Endothelial cell (in vitro differentiated cells): Measurements from ENCODE around the gene NFS1. TPM values are rescaled to one million over a fixed set of nuclear protein-coding genes. Genes with fewer than 3 reads are reported as not detected.
A peak's percentile ranks its signal among the peaks of the same experiment; 100 is the strongest.

Source experiments
- DNase-seq: peaks from one replicate; pipeline ENCODE4 v3.0.0; 2021; ENCODE audit warnings: low spot score
- H3K27ac Mint-ChIP-seq: one replicate; pipeline ENCODE4 v1.8.0; 2021; ENCODE audit warnings: mixed read lengths, inconsistent platforms; ENCODE audit not compliant: unreplicated experiment
- H3K27me3 Mint-ChIP-seq: one replicate; pipeline ENCODE4 v1.8.0; 2021; ENCODE audit warnings: mild to moderate bottlenecking, moderate library complexity, mixed read lengths, inconsistent platforms; ENCODE audit not compliant: unreplicated experiment
- H3K36me3 Mint-ChIP-seq: one replicate; pipeline ENCODE4 v1.8.0; 2021; ENCODE audit warnings: mild to moderate bottlenecking, low read depth, mixed read lengths, inconsistent platforms; ENCODE audit not compliant: unreplicated experiment
- H3K4me1 Mint-ChIP-seq: one replicate; pipeline ENCODE4 v1.8.0; 2021; ENCODE audit warnings: mild to moderate bottlenecking, mixed read lengths, inconsistent platforms; ENCODE audit not compliant: unreplicated experiment
- H3K4me3 Mint-ChIP-seq: one replicate; pipeline ENCODE4 v1.8.0; 2021; ENCODE audit warnings: mild to moderate bottlenecking, mixed read lengths, inconsistent platforms; ENCODE audit not compliant: unreplicated experiment
- H3K9me3 Mint-ChIP-seq: one replicate; pipeline ENCODE4 v1.8.0; 2021; ENCODE audit warnings: mixed read lengths, inconsistent platforms; ENCODE audit not compliant: unreplicated experiment
- total RNA-seq: library from RNA; stranded (reverse); fragmentation: NEBNext Ultra II Directional; extraction: Animal tissue kit (Norgen Biotek cat#: 25700); gene quantifications from one replicate; pipeline ENCODE4 v1.2.1, GENCODE V29; 2021; ENCODE audit not compliant: unreplicated experiment
- TF ChIP-seq, protein P1 (sequence below): fragments of 200-600 bp; sonication (generic); IDR thresholded peaks from one replicate; pipeline ENCODE4 v1.5.0; 2021; ENCODE audit warnings: antibody characterized with exemption; ENCODE audit not compliant: unreplicated experiment

NFS1 gene
- total RNA-seq, 1 donor from 2014 or later: 18.3 TPM

DNA sequence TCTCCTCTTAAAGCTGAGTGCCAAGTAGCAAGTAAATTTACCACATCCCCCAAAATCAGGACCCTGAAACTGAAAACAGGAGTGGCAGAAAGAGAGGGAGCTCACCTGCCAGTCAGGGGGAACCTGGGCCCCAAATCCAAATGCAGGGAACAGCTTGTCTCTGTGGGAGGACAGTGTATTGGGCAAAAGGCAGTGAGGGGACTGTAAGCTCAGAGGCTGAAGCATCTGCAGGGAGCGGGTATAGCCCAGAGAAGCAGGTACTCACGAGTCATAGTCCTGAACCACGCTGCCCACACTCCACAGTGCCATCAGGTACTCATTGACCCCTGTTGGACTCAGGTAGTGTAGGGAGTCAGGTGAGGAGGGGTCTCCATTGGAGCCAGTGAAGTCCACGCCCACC lies 68.5 kb downstream of the NFS1 start:
- Mint-ChIP-seq H3K4me3 (no peak overlapping the region), H3K4me1 (no peaks in the 10 kb centered on the region), H3K36me3 (peaks cover 45% of the 10 kb centered on the region)

DNA sequence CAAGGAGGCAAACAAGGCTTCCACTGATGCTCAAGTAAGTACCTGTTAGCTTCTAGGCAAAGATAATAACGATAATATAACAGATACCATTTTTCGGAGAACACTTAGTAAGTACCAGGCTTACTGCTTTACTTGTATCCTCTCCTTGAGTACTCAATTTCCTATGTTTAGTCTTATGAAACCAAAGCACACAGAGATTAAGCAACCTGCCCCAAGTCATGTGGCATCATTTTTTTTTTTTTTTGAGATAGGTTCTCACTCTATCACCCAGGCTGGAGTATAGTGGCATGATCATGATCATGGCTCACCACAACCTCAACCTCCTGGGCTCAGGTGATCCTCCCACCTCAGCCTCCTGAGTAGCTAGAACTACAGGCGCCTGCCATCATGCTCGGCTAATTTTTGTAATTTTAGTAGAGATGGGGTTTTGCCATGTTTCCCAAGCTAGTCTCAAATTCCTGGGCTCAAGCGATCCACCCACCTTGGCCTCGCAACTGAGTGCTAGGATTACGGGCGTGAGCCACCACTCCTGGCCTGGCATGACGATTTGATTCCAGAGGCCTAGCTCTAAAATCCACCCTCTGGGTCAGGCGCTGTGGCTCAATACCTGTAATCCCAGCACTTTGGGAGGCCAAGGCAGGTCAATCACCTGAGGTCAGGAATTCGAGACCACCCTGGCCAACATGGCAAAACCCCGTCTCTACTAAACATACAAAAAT lies 69.6 kb downstream of the NFS1 start:
- DNase-seq: no peak
- TF ChIP-seq, protein P1, sequence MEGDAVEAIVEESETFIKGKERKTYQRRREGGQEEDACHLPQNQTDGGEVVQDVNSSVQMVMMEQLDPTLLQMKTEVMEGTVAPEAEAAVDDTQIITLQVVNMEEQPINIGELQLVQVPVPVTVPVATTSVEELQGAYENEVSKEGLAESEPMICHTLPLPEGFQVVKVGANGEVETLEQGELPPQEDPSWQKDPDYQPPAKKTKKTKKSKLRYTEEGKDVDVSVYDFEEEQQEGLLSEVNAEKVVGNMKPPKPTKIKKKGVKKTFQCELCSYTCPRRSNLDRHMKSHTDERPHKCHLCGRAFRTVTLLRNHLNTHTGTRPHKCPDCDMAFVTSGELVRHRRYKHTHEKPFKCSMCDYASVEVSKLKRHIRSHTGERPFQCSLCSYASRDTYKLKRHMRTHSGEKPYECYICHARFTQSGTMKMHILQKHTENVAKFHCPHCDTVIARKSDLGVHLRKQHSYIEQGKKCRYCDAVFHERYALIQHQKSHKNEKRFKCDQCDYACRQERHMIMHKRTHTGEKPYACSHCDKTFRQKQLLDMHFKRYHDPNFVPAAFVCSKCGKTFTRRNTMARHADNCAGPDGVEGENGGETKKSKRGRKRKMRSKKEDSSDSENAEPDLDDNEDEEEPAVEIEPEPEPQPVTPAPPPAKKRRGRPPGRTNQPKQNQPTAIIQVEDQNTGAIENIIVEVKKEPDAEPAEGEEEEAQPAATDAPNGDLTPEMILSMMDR: no peak
- Mint-ChIP-seq H3K9me3 (no peaks in the 10 kb centered on the region), H3K27me3 (no peaks in the 10 kb centered on the region), H3K27ac (no peak overlapping the region), H3K4me3 (no peak overlapping the region), H3K36me3 (peaks cover 47% of the 10 kb centered on the region), H3K4me1 (no peaks in the 10 kb centered on the region)

More for the DNA sequence above, 68.5 kb downstream of the NFS1 start:
- Mint-ChIP-seq H3K27ac (no peak overlapping the region), H3K9me3 (no peaks in the 10 kb centered on the region), H3K27me3 (no peaks in the 10 kb centered on the region)
- no peak for DNase-seq
- TF ChIP-seq, protein P1: no peak

DNA sequence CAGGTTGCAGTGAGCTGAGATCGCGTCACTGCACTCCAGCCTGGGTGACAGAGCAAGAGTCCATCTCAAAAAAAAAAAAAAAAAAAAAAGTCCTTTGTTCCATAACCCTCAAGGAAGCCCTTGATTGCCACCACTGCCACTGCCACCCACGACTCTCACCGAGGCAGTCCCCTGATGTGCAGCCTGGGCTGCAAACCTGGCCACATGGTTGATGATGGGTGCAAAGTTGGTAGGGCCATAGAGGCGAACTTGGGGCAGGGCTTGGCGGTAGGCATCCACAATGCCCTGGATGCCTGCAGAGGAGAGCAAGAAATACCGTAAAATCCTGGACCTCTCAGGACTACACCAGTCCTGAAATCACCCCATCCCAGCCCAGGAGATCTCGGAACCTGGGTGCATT lies 72.0 kb downstream of the NFS1 start:
- H3K27me3 Mint-ChIP-seq: no peaks in the 10 kb centered on the region
- no peak overlapping the region for H3K27ac Mint-ChIP-seq
- no peaks in the 10 kb centered on the region for H3K4me1 Mint-ChIP-seq
- TF ChIP-seq, protein P1: no peak
- H3K9me3 Mint-ChIP-seq: no peaks in the 10 kb centered on the region
- peaks cover 40% of the 10 kb centered on the region for H3K36me3 Mint-ChIP-seq
- H3K4me3 Mint-ChIP-seq: no peak overlapping the region
- no peak for DNase-seq

DNA sequence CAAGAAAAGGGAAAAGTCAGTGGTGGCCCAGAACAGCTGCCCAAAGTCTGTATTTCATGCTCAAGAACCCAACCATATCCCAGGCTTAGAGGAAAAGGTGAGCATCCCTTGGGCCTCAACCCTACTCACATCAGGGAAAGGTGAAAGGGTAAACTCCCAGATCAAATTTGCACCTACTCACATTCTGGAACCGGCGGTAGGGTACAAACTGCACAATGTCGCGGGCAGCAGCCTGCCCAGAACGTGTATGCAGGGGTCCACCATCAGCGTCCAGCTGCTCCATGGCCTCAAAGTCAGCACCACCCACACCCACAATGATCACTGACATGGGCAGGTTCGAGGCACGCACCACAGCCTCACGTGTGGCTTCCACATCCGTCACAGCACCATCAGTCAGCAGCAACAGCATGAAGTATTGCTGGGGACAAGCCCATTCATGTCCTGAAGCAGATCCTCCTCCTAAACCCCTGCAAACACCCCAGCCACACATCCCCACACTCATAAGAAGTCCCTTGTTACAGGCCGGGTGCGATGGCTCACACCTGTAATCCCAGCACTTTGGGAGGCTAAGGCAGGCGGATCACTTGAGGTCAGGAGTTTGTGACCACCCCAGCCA lies 72.7 kb downstream of the NFS1 start:
- Mint-ChIP-seq H3K27me3 (peaks cover under 1% of the 10 kb centered on the region), H3K27ac (no peak overlapping the region), H3K4me1 (no peaks in the 10 kb centered on the region), H3K9me3 (no peaks in the 10 kb centered on the region), H3K4me3 (peak overlapping the region; percentile 42), H3K36me3 (peaks cover 34% of the 10 kb centered on the region)
- TF ChIP-seq, protein P1: no peak
- DNase-seq: no peak

DNA sequence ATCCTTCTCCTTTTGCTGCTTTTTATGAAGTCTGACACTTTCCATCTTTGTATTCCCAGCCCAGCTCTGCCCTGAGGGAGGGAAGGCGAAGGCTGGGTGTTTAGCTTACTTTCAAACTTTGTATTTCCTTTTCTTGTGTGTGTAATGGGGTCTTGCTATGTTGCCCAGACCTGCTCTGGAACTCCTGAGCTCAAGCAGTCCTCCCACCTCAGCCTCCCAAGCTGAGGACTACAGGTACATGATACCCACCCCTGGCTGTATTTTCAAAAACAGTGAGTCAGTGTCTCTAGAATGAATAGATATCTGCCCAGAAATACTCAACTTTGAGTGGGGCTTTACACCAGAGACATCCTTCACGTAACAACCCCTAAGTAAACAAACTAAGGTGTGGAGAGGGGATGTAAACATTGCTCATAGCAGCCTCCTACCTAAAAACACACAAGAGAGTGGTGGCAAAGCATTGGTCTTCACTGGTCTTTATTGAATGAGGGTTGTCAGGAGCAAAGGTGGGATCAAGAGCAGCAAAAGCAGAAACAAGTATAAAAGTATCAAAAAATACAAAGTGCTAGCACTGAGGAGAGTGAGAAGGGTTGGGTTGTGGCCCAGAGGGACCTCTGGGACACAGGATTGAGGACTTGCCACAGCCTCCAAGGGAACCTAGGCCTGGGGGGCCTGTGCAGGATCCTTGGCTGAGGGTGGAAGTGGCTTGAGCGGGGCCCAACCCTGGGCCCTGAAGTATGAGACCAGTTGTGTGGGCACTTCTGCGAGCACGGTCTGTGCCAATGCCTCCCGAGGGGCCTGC lies 73.4 kb downstream of the NFS1 start:
- no peak for DNase-seq
- peaks cover 3% of the 10 kb centered on the region for H3K27me3 Mint-ChIP-seq
- H3K36me3 Mint-ChIP-seq: peaks cover 29% of the 10 kb centered on the region
- no peak overlapping the region for H3K27ac Mint-ChIP-seq
- H3K9me3 Mint-ChIP-seq: no peaks in the 10 kb centered on the region
- TF ChIP-seq, protein P1: no peak
- H3K4me3 Mint-ChIP-seq: no peak overlapping the region
- H3K4me1 Mint-ChIP-seq: no peaks in the 10 kb centered on the region
